IPS-18a (cell line): Measurements from ENCODE around the gene OBSCN.

Experiments
- H3K27ac ChIP-seq: one replicate; pipeline ENCODE4 v1.5.1; 2013; ENCODE audit warnings: low read length
- H3K27me3 ChIP-seq: one replicate; pipeline ENCODE4 v1.6.1; 2013; ENCODE audit warnings: mild to moderate bottlenecking, low read length; ENCODE audit not compliant: control insufficient read depth, insufficient read depth
- H3K36me3 ChIP-seq: one replicate; pipeline ENCODE4 v1.6.1; 2013; ENCODE audit warnings: low read depth, low read length; ENCODE audit not compliant: control insufficient read depth
- H3K4me1 ChIP-seq: one replicate; pipeline ENCODE4 v1.6.1; 2013; ENCODE audit warnings: low read depth, low read length; ENCODE audit not compliant: control insufficient read depth
- H3K4me3 ChIP-seq: one replicate; pipeline ENCODE4 v1.5.1; 2013; ENCODE audit warnings: low read length
- H3K9ac ChIP-seq: one replicate; pipeline ENCODE4 v1.6.1; 2013; ENCODE audit warnings: mild to moderate bottlenecking, low read length, moderate library complexity
- H3K9me3 ChIP-seq: one replicate; pipeline ENCODE4 v1.6.1; 2013; ENCODE audit warnings: low read depth, low read length; ENCODE audit not compliant: control insufficient read depth

OBSCN gene

DNA sequence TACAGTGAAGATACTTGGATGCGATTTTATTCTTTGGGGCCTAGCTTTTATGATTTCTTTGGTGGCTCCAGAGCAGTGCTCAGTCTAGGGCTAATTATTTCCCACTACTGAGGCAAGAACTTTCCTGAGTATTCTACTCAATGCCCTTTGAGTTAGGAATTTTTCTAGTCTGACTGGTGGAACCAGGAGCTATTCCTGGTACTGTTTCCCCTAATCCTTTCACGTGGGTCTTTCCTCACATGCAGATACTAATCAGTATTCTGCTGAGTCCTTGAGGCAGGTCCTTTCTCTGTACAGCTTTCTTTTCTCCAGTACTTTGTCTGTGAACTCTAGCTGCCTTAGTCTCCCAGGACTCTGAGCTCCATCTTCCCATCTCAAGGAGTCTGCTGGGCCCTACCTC lies 122.0 kb downstream of the OBSCN start:
- no peaks in the 10 kb centered on the region for H3K4me1 ChIP-seq
- H3K9me3 ChIP-seq, result no peaks in the 10 kb centered on the region
- no peak overlapping the region for H3K27ac ChIP-seq
- H3K27me3 ChIP-seq, result no peaks in the 10 kb centered on the region
- no peak overlapping the region for H3K4me3 ChIP-seq
- no peak overlapping the region for H3K9ac ChIP-seq
- H3K36me3 ChIP-seq, result no peaks in the 10 kb centered on the region

DNA sequence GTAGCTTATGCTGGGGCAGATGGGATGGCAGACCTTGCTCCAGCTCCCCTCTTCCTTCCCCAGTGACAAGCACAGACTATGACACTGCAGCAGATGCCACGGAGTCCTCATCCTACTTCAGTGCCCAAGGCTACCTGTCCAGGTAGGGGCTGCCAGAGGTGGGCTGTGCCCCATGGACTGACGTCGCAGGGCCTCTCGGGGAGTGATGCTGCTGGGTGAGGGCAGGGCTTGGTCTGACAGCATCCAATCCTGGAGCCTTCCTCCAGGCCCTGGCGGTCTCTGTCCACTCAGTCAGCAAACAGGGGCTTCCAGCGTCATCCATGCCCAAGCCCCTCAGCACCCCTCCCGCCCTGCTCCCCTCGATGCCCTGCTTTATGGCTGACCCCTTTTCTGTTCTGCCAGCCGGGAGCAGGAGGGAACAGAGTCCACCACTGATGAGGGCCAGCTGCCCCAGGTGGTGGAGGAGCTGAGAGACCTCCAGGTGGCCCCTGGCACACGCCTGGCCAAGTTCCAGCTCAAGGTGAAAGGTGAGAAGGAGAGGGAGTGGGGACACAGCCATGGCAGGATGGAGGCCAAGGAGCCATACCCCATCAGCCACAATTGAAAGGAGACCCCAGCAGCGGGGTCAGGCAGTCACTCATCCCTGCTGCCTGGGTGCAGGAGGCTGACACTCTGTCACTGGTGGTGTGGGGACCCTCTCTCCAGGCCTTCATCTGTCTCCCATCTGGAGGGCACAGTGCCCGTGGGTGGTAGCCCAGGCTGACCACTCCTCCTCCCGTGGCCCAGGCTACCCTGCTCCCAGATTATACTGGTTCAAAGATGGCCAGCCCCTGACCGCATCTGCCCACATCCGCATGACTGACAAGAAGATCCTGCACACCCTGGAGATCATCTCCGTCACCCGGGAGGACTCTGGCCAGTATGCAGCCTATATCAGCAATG lies 125.2 kb downstream of the OBSCN start:
- H3K4me1 ChIP-seq, result no peaks in the 10 kb centered on the region
- H3K27ac ChIP-seq, result no peak overlapping the region
- no peaks in the 10 kb centered on the region for H3K9me3 ChIP-seq
- no peaks in the 10 kb centered on the region for H3K36me3 ChIP-seq
- no peak overlapping the region for H3K4me3 ChIP-seq
- no peaks in the 10 kb centered on the region for H3K27me3 ChIP-seq
- no peak overlapping the region for H3K9ac ChIP-seq

DNA sequence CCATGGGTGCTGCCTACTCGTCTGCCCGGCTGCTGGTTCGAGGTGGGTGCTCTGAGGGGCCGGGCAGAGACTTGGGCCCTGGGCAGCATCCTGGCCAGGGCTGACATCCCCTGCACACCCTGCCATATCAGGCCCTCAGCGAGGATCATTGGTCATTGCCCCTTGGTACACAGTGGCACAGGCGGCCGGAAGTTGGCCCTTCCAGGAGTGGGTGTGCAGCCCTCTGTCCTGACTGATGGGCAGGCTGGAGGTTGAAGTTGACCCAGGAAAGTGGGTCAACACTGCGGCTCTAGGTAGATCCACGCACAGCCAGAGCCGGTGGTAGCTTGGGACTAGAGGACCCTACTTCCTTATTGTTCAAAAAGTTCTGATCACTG lies 125.9 kb downstream of the OBSCN start:
- H3K27me3 ChIP-seq, result no peaks in the 10 kb centered on the region
- H3K9ac ChIP-seq, result no peak overlapping the region
- no peak overlapping the region for H3K27ac ChIP-seq
- H3K4me3 ChIP-seq, result no peak overlapping the region
- H3K9me3 ChIP-seq, result no peaks in the 10 kb centered on the region
- H3K4me1 ChIP-seq, result no peaks in the 10 kb centered on the region
- no peaks in the 10 kb centered on the region for H3K36me3 ChIP-seq

GRCh38 chr1:228334226-228334935 lies 126.5 kb downstream of the OBSCN start:
- H3K27ac ChIP-seq, result no peak overlapping the region
- H3K36me3 ChIP-seq, result no peaks in the 10 kb centered on the region
- no peaks in the 10 kb centered on the region for H3K27me3 ChIP-seq
- no peaks in the 10 kb centered on the region for H3K4me1 ChIP-seq
- no peak overlapping the region for H3K9ac ChIP-seq
- H3K9me3 ChIP-seq, result no peaks in the 10 kb centered on the region
- no peak overlapping the region for H3K4me3 ChIP-seq

DNA sequence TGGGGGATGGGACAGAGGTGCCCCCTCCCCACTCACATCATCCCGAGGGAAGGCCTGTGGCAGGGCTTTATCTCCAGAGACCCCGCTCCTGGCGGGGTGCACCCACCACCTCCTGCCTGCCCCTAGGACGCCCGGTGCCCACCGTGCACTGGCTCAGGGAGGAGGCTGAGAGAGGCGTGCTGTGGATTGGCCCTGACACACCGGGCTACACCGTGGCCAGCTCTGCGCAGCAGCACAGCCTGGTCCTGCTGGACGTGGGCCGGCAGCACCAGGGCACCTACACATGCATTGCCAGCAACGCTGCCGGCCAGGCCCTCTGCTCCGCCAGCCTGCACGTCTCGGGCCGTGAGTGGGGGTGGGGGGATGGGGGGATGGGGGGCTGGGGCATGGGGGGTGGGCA lies 127.1 kb downstream of the OBSCN start:
- no peak overlapping the region for H3K27ac ChIP-seq
- no peak overlapping the region for H3K4me3 ChIP-seq
- H3K9ac ChIP-seq, result no peak overlapping the region
- no peaks in the 10 kb centered on the region for H3K36me3 ChIP-seq
- no peaks in the 10 kb centered on the region for H3K4me1 ChIP-seq
- no peaks in the 10 kb centered on the region for H3K9me3 ChIP-seq
- H3K27me3 ChIP-seq, result no peaks in the 10 kb centered on the region

DNA sequence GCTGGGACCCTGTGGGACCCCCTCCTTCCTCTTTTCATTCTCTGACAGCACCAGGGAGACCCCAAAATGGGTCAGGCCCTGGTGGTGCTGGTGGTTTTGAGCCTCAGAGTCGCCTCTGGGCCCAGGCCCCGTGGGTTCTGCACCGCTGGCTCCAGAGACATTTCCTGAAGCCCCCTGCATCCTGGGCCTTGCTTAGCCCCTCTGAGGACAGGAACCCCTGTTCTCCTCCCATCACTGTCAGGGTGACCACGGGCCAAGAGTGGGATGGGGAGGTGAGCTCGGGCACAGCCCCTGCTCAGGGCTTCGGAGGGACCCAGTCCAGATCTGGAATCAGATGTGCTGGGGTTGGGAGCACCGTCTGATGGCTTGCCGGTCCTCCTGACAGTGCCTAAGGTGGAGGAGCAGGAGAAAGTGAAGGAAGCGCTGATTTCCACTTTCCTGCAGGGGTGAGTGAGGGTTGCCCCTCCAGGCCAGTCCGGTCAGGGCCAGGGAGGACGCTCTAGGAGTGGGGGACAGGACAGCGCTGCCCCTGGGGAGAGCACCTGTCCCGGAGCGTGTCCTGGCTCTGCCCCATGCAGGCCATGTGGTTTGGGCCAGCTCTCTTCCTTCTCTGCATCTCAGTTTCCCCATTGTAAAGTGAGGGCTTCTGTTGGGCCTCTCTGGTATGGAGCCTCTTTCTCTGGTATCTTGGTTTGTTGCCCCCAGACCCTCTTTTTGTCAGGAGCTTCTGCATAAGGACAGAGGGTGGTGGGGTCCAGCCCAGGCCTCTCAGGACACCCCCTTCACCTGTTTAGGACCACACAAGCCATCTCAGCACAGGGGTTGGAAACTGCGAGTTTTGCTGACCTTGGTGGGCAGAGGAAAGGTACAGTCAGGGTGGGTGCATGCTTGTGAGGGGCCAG lies 127.8 kb downstream of the OBSCN start:
- H3K4me3 ChIP-seq, result no peak overlapping the region
- H3K27me3 ChIP-seq, result no peaks in the 10 kb centered on the region
- H3K9ac ChIP-seq, result no peak overlapping the region
- H3K27ac ChIP-seq, result no peak overlapping the region
- no peaks in the 10 kb centered on the region for H3K36me3 ChIP-seq
- no peaks in the 10 kb centered on the region for H3K4me1 ChIP-seq
- no peaks in the 10 kb centered on the region for H3K9me3 ChIP-seq

DNA sequence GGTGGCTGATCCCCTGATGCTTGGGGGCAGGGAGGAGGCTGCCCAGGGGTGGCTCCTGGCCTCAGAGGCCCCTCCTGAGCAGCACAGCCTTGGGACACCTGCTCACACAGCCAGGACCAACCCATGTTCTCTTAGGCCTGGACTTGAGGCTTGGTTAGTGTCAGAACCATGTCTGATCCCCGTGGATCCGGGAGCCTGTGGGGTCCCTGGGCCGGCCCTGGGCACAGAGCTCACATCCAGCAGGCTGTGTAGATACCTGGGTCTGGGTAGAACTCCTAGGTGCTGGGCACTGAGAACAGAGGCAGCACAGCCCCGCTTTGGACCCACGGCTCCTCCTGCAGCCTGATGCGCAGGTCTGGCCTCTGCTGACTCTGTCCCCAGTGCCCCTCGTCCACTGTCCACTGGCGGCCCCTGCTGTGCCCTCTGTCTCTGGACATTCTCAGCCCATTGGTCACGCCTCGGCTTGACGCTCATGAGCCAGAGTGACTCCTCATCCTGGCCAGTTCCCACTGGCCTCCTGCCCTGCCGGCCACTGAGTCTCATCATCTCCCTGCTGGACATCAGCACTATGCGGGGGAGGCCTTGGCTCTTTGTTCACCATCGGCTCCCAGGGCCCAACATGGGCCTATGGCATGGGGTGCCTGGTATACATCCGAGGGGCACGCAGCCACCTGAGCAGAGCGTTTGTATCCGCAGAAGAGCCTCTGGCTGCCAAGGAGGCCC lies 128.6 kb downstream of the OBSCN start:
- H3K4me3 ChIP-seq, result no peak overlapping the region
- H3K9me3 ChIP-seq, result no peaks in the 10 kb centered on the region
- no peaks in the 10 kb centered on the region for H3K27me3 ChIP-seq
- no peaks in the 10 kb centered on the region for H3K36me3 ChIP-seq
- no peak overlapping the region for H3K9ac ChIP-seq
- no peaks in the 10 kb centered on the region for H3K4me1 ChIP-seq
- H3K27ac ChIP-seq, result no peak overlapping the region

GRCh38 chr1:228337031-228337564 lies 129.3 kb downstream of the OBSCN start:
- Histone ChIP-seq H3K4me3 (no peak overlapping the region), H3K27me3 (no peaks in the 10 kb centered on the region), H3K27ac (no peak overlapping the region), H3K36me3 (no peaks in the 10 kb centered on the region), H3K9me3 (no peaks in the 10 kb centered on the region), H3K9ac (no peak overlapping the region), H3K4me1 (no peaks in the 10 kb centered on the region)

DNA sequence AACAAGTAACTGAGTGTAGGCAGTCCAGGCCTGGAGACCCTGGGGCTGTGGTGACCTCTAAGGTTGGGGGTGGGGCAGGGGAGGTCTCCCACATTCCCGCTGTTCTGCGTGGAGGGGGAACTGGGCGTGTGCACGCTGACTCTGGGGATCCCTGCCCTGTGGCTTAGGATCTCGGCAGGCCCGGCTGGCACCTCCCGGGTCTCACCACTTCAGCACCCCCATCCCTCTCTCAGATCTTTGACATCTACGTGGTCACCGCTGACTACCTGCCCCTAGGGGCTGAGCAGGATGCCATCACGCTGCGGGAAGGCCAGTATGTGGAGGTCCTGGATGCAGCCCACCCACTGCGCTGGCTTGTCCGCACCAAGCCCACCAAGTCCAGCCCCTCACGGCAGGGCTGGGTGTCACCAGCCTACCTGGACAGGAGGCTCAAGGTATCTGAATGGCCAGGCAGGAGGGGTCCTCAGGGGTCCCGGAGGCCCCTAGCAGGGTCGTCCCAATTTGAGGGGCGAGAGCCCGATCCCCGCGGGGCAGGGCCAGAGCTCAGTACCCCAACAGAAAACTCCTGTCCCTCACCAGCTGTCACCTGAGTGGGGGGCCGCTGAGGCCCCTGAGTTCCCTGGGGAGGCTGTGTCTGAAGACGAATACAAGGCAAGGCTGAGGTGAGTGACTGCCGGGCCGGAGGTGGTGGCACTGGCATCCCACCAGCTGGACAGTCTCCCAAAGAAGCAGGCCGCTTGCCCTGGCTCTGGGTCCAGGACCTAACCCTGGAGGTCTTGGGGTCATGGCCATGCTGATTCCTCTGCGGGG lies 130.1 kb downstream of the OBSCN start:
- Histone ChIP-seq H3K9me3 (no peaks in the 10 kb centered on the region), H3K36me3 (no peaks in the 10 kb centered on the region), H3K27ac (no peak overlapping the region), H3K4me1 (no peaks in the 10 kb centered on the region), H3K9ac (no peak overlapping the region), H3K27me3 (no peaks in the 10 kb centered on the region), H3K4me3 (no peak overlapping the region)

DNA sequence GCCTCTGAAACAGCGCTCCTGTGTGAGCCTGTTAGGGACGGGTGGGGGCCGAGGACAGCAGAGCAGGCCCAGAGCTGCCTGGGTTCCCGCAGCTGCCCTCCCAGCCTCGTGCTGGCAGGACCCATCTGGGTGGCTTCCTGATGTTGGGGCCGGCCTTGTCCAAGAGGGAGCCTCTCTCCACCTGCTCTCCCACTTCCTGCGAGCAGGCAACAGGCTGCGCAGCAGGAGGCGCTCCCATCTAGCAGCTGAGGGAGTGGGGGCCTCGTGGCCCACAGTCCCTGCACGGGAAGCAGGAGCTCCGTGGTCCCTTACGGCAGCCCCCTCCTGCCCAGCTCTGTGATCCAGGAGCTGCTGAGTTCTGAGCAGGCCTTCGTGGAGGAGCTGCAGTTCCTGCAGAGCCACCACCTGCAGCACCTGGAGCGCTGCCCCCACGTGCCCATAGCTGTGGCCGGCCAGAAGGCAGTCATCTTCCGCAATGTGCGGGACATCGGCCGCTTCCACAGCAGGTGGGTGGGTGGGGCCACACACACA lies 130.7 kb downstream of the OBSCN start:
- no peaks in the 10 kb centered on the region for H3K9me3 ChIP-seq
- H3K27me3 ChIP-seq, result no peaks in the 10 kb centered on the region
- H3K27ac ChIP-seq, result no peak overlapping the region
- no peak overlapping the region for H3K9ac ChIP-seq
- no peaks in the 10 kb centered on the region for H3K4me1 ChIP-seq
- H3K4me3 ChIP-seq, result no peak overlapping the region
- H3K36me3 ChIP-seq, result peaks cover under 1% of the 10 kb centered on the region
